H1 (cell line): ENCODE data around the gene SAG. TPM values are rescaled to one million over a fixed set of nuclear protein-coding genes. Genes with fewer than 3 reads are reported as not detected.

Experiments
- BCL11A ChIP-seq, 2 experiments: IDR thresholded peaks; one replicate each; pipeline ENCODE4 v1.6.1; 2011; ENCODE audit warnings: low read depth in 2 of 2, low read length in 2 of 2, mild to moderate bottlenecking in 2 of 2
- CHD1 ChIP-seq: IDR thresholded peaks from 2 replicates; pipeline ENCODE4 v1.6.1; 2012; ENCODE audit warnings: low read depth, low read length, improper control_type of control experiment
- JUN ChIP-seq: IDR thresholded peaks from 2 replicates; pipeline ENCODE4 v1.6.1; 2011; ENCODE audit warnings: low read depth, mild to moderate bottlenecking, improper control_type of control experiment, low read length
- SAP30 ChIP-seq: fragments of 300-600 bp; sonication (generic); IDR thresholded peaks from 2 replicates; pipeline ENCODE4 v1.7.1; 2012; ENCODE audit warnings: low read length, moderate library complexity, mild to moderate bottlenecking, inconsistent platforms; ENCODE audit not compliant: insufficient read depth, insufficient replicate concordance
- SIX5 ChIP-seq: IDR thresholded peaks from 2 replicates; pipeline ENCODE4 v1.6.1; 2011; ENCODE audit warnings: mild to moderate bottlenecking, low read depth, low read length
- TAF7 ChIP-seq: optimal IDR thresholded peaks from 2 replicates; pipeline ENCODE3; 2011; ENCODE audit warnings: low read depth, mild to moderate bottlenecking, inconsistent platforms, low read length, moderate library complexity, borderline replicate concordance
- TEAD4 ChIP-seq: IDR thresholded peaks from 2 replicates; pipeline ENCODE4 v1.6.1; 2012; ENCODE audit warnings: low read depth, low read length, inconsistent platforms, mixed read lengths
- polyA plus RNA-seq, 7 experiments: library from polyadenylated mRNA; depleted of rRNA in 3 of 7; stranded (reverse) in 5 of 7; unstranded in 2 of 7; fragments of >200 nt in 5 of 7; fragments of 200-250 nt in 2 of 7; gene quantifications; 1 replicate in 5 of 7; 2 replicates in 1 of 7; 4 replicates in 1 of 7; pipeline versions ENCODE4 v1.2.1 to v1.2.3, GENCODE V29; 2011 to 2013; ENCODE audit warnings: missing spikeins in 2 of 7, mixed read lengths in 2 of 7
- total RNA-seq: library from RNA; stranded (reverse); fragmentation: NEBNext Ultra II Directional; extraction: Animal tissue kit (Norgen Biotek cat#: 25700); gene quantifications from 2 replicates; pipeline ENCODE4 v1.2.1, GENCODE V29; 2021
- TF ChIP-seq, protein P1 (sequence below): fragments of 300-600 bp; sonication (generic); IDR thresholded peaks from 2 replicates; pipeline ENCODE4 v1.7.1; 2012; ENCODE audit warnings: low read length, moderate library complexity, mild to moderate bottlenecking, inconsistent platforms; ENCODE audit not compliant: insufficient replicate concordance
- TF ChIP-seq, protein P2 (sequence below): IDR thresholded peaks from 2 replicates; pipeline ENCODE4 v1.6.1; 2012; ENCODE audit warnings: inconsistent platforms
- TF ChIP-seq, protein P3 (sequence below): IDR thresholded peaks from 2 replicates; pipeline ENCODE4 v1.6.1; 2011; ENCODE audit warnings: low read length, improper control_type of control experiment

Gene SAG
- total and polyA plus RNA-seq, 2 of the 8 experiments (the other 6 are each of a cell fraction or from before 2014, with no cell fraction given) = not detected

DNA sequence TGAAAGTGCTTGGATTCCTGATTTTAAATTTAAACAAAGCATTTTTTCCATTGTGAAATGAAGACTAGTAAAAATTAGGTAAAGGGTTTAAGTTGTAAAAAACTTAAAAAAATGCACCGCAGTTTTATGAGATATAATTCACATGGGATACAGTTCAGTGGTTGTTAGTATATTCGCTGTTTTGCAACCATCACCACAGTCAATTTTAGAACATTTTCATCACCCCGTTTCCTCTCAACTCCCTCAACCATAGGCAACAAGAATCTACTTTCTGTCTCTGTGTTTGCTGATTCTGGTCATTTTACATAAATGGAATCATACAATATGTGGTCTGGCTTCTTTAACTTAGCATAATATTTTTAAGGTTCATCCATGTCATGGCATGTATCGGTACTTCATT is 50.7 kb downstream of the SAG start (continued):
- TF ChIP-seq, protein P1, sequence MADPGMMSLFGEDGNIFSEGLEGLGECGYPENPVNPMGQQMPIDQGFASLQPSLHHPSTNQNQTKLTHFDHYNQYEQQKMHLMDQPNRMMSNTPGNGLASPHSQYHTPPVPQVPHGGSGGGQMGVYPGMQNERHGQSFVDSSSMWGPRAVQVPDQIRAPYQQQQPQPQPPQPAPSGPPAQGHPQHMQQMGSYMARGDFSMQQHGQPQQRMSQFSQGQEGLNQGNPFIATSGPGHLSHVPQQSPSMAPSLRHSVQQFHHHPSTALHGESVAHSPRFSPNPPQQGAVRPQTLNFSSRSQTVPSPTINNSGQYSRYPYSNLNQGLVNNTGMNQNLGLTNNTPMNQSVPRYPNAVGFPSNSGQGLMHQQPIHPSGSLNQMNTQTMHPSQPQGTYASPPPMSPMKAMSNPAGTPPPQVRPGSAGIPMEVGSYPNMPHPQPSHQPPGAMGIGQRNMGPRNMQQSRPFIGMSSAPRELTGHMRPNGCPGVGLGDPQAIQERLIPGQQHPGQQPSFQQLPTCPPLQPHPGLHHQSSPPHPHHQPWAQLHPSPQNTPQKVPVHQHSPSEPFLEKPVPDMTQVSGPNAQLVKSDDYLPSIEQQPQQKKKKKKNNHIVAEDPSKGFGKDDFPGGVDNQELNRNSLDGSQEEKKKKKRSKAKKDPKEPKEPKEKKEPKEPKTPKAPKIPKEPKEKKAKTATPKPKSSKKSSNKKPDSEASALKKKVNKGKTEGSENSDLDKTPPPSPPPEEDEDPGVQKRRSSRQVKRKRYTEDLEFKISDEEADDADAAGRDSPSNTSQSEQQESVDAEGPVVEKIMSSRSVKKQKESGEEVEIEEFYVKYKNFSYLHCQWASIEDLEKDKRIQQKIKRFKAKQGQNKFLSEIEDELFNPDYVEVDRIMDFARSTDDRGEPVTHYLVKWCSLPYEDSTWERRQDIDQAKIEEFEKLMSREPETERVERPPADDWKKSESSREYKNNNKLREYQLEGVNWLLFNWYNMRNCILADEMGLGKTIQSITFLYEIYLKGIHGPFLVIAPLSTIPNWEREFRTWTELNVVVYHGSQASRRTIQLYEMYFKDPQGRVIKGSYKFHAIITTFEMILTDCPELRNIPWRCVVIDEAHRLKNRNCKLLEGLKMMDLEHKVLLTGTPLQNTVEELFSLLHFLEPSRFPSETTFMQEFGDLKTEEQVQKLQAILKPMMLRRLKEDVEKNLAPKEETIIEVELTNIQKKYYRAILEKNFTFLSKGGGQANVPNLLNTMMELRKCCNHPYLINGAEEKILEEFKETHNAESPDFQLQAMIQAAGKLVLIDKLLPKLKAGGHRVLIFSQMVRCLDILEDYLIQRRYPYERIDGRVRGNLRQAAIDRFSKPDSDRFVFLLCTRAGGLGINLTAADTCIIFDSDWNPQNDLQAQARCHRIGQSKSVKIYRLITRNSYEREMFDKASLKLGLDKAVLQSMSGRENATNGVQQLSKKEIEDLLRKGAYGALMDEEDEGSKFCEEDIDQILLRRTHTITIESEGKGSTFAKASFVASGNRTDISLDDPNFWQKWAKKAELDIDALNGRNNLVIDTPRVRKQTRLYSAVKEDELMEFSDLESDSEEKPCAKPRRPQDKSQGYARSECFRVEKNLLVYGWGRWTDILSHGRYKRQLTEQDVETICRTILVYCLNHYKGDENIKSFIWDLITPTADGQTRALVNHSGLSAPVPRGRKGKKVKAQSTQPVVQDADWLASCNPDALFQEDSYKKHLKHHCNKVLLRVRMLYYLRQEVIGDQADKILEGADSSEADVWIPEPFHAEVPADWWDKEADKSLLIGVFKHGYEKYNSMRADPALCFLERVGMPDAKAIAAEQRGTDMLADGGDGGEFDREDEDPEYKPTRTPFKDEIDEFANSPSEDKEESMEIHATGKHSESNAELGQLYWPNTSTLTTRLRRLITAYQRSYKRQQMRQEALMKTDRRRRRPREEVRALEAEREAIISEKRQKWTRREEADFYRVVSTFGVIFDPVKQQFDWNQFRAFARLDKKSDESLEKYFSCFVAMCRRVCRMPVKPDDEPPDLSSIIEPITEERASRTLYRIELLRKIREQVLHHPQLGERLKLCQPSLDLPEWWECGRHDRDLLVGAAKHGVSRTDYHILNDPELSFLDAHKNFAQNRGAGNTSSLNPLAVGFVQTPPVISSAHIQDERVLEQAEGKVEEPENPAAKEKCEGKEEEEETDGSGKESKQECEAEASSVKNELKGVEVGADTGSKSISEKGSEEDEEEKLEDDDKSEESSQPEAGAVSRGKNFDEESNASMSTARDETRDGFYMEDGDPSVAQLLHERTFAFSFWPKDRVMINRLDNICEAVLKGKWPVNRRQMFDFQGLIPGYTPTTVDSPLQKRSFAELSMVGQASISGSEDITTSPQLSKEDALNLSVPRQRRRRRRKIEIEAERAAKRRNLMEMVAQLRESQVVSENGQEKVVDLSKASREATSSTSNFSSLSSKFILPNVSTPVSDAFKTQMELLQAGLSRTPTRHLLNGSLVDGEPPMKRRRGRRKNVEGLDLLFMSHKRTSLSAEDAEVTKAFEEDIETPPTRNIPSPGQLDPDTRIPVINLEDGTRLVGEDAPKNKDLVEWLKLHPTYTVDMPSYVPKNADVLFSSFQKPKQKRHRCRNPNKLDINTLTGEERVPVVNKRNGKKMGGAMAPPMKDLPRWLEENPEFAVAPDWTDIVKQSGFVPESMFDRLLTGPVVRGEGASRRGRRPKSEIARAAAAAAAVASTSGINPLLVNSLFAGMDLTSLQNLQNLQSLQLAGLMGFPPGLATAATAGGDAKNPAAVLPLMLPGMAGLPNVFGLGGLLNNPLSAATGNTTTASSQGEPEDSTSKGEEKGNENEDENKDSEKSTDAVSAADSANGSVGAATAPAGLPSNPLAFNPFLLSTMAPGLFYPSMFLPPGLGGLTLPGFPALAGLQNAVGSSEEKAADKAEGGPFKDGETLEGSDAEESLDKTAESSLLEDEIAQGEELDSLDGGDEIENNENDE = no peak
- no peak for TF ChIP-seq SAP30
- no peak for TF ChIP-seq CHD1
- TF ChIP-seq, protein P2, sequence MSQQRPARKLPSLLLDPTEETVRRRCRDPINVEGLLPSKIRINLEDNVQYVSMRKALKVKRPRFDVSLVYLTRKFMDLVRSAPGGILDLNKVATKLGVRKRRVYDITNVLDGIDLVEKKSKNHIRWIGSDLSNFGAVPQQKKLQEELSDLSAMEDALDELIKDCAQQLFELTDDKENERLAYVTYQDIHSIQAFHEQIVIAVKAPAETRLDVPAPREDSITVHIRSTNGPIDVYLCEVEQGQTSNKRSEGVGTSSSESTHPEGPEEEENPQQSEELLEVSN = no peak
- TF ChIP-seq TEAD4 = no peak
- TF ChIP-seq, protein P3, sequence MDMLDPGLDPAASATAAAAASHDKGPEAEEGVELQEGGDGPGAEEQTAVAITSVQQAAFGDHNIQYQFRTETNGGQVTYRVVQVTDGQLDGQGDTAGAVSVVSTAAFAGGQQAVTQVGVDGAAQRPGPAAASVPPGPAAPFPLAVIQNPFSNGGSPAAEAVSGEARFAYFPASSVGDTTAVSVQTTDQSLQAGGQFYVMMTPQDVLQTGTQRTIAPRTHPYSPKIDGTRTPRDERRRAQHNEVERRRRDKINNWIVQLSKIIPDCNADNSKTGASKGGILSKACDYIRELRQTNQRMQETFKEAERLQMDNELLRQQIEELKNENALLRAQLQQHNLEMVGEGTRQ = no peak
- no peak for TF ChIP-seq TAF7
- no peak for TF ChIP-seq JUN
- no peak for TF ChIP-seq SIX5
- no peak for TF ChIP-seq BCL11A (IDR thresholded peaks at IDR 0.05; ENCODE audit: low read depth in 2 of 2, low read length in 2 of 2)
